Neural cell (in vitro differentiated cells): ENCODE results near the gene BLOC1S4. TPM values are rescaled to one million over a fixed set of nuclear protein-coding genes. Genes with fewer than 3 reads are reported as not detected.
"Not testable (repeated sequence)": the region's sequence is repeated elsewhere in the genome, so short reads cannot be mapped to it uniquely, and the experiment has no call there.

Experiments
- H2AFZ ChIP-seq: fragments of 200-600, 300-800 bp; sonication (generic), shearing (Covaris generic); 2 replicates; pipeline ENCODE4 v1.6.0; 2014; ENCODE audit warnings: low read depth, mild to moderate bottlenecking, antibody characterized with exemption, low read length, moderate library complexity
- H3F3A ChIP-seq: fragments of 200-600 bp; shearing (Covaris generic); 2 replicates; pipeline ENCODE4 v1.6.1; 2016; ENCODE audit warnings: mild to moderate bottlenecking, moderate library complexity, mixed read lengths, antibody characterized with exemption, low read length; ENCODE audit not compliant: insufficient read depth, poor library complexity, severe bottlenecking
- H3K27ac ChIP-seq: fragments of 200-600, 300-800 bp; sonication (generic), shearing (Covaris generic); 2 replicates; pipeline ENCODE4 v1.5.1; 2014; ENCODE audit warnings: mild to moderate bottlenecking, low read length, moderate library complexity
- H3K27me3 ChIP-seq: fragments of 300-800, 200-600 bp; sonication (generic), shearing (Covaris generic); 2 replicates; pipeline ENCODE4 v1.6.0; 2014; ENCODE audit warnings: mild to moderate bottlenecking, low read depth, low read length, moderate library complexity; ENCODE audit not compliant: insufficient read depth
- H3K36me3 ChIP-seq: fragments of 300-800, 200-600 bp; sonication (generic), shearing (Covaris generic); 2 replicates; pipeline ENCODE4 v1.5.1; 2014; ENCODE audit warnings: mild to moderate bottlenecking, antibody characterized with exemption, low read length, moderate library complexity; ENCODE audit not compliant: insufficient read depth
- H3K4me2 ChIP-seq: fragments of 300-800, 200-600 bp; sonication (generic), shearing (Covaris generic); 2 replicates; pipeline ENCODE4 v1.6.0; 2014; ENCODE audit warnings: mild to moderate bottlenecking, low read length
- H3K4me3 ChIP-seq: fragments of 300-800, 200-600 bp; sonication (generic), shearing (Covaris generic); 2 replicates; pipeline ENCODE4 v1.5.1; 2014; ENCODE audit warnings: mild to moderate bottlenecking, low read length, moderate library complexity
- H3K79me2 ChIP-seq: fragments of 200-600 bp; shearing (Covaris generic); replicated peaks from 2 replicates; pipeline ENCODE4 v1.6.0; 2014; ENCODE audit warnings: mild to moderate bottlenecking, low read length, moderate library complexity; ENCODE audit not compliant: insufficient read depth
- H3K9ac ChIP-seq: fragments of 300-800, 200-600 bp; sonication (generic), shearing (Covaris generic); 2 replicates; pipeline ENCODE4 v1.6.1; 2016; ENCODE audit warnings: mild to moderate bottlenecking, low read length, mixed read lengths
- H3K9me2 ChIP-seq: fragments of 200-600 bp; shearing (Covaris generic); 2 replicates; pipeline ENCODE4 v1.6.1; 2016; ENCODE audit warnings: mild to moderate bottlenecking, low read length, mixed read lengths; ENCODE audit not compliant: insufficient read depth
- H3K9me3 ChIP-seq: fragments of 200-600, 300-800 bp; sonication (generic), shearing (Covaris generic); 2 replicates; pipeline ENCODE4 v1.6.1; 2016; ENCODE audit warnings: mild to moderate bottlenecking, mixed run types, low read length, moderate library complexity, mixed read lengths
- H4K20me1 ChIP-seq: fragments of 200-600 bp; shearing (Covaris generic); 2 replicates; pipeline ENCODE4 v1.6.1; 2016; ENCODE audit warnings: mild to moderate bottlenecking, mixed run types; ENCODE audit not compliant: insufficient read depth
- CTCF ChIP-seq: fragments of 450-650 bp; IDR thresholded peaks from 2 replicates; pipeline ENCODE4 v1.5.1; 2014; ENCODE audit warnings: antibody characterized with exemption, mild to moderate bottlenecking, moderate library complexity; ENCODE audit not compliant: poor library complexity, severe bottlenecking
- EP300 ChIP-seq: fragments of 450-650 bp; conservative IDR thresholded peaks from 2 replicates; pipeline ENCODE4 v1.6.1; 2014; ENCODE audit warnings: antibody characterized with exemption, mild to moderate bottlenecking, moderate library complexity; ENCODE audit not compliant: poor library complexity, severe bottlenecking
- EZH2 ChIP-seq: fragments of 200-600, 300-800 bp; shearing (Covaris generic), sonication (generic); IDR thresholded peaks from 2 replicates; pipeline ENCODE4 v1.6.1; 2014; ENCODE audit warnings: antibody characterized with exemption, low read length, borderline replicate concordance, mild to moderate bottlenecking; ENCODE audit not compliant: insufficient read depth, poor library complexity, severe bottlenecking
- MXI1 ChIP-seq: fragments of 450-650 bp; conservative IDR thresholded peaks from 2 replicates; pipeline ENCODE4 v1.6.1; 2014; ENCODE audit warnings: antibody characterized with exemption, mild to moderate bottlenecking; ENCODE audit not compliant: poor library complexity, severe bottlenecking
- POLR2AphosphoS5 ChIP-seq: IDR thresholded peaks from 2 replicates; pipeline ENCODE4 v1.6.1; 2012
- RAD21 ChIP-seq: fragments of 450-650 bp; conservative IDR thresholded peaks from 2 replicates; pipeline ENCODE4 v1.6.1; 2014; ENCODE audit warnings: antibody characterized with exemption, mild to moderate bottlenecking, moderate library complexity
- REST ChIP-seq: IDR thresholded peaks from 2 replicates; pipeline ENCODE4 v1.6.1; 2012; ENCODE audit warnings: borderline replicate concordance
- SMC3 ChIP-seq: fragments of 450-650 bp; conservative IDR thresholded peaks from 2 replicates; pipeline ENCODE4 v1.6.1; 2014; ENCODE audit warnings: antibody characterized with exemption, mild to moderate bottlenecking, moderate library complexity; ENCODE audit not compliant: poor library complexity
- TAF1 ChIP-seq: IDR thresholded peaks from 2 replicates; pipeline ENCODE4 v1.6.1; 2012; ENCODE audit warnings: low read depth
- polyA plus RNA-seq: library from polyadenylated mRNA; depleted of rRNA; stranded (reverse); fragments of >200 nt; gene quantifications from 2 replicates; pipeline ENCODE4 v1.2.3, GENCODE V29; 2014

BLOC1S4 gene
- polyA plus RNA-seq, 1 donor from 2014 or later: 21.2 TPM

GRCh38 chr4:6673191-6673659, 42.7 kb upstream of the BLOC1S4 start:
- not testable (repeated sequence) for H3K9me3 ChIP-seq, H3K9me2 ChIP-seq, H3F3A ChIP-seq, H3K4me2 ChIP-seq, H4K20me1 ChIP-seq, H3K79me2 ChIP-seq, H3K27me3 ChIP-seq, H3K36me3 ChIP-seq
- H2AFZ ChIP-seq: peak overlapping the region; percentile 65
- H3K27ac ChIP-seq: peak overlapping the region; percentile 79
- H3K4me3 ChIP-seq: peak overlapping the region; percentile 91
- H3K9ac ChIP-seq: peak overlapping the region; percentile 59

- H3K27ac ChIP-seq: peak overlapping the region; percentile 79
- H3K9me3 ChIP-seq: no peaks in the 10 kb centered on the region
- peaks cover 8% of the 10 kb centered on the region for H3K79me2 ChIP-seq
- peak overlapping the region; percentile 59 for H3K9ac ChIP-seq
- H3F3A ChIP-seq: no peaks in the 10 kb centered on the region
- peak overlapping the region; percentile 65 for H2AFZ ChIP-seq
- no peaks in the 10 kb centered on the region for H3K36me3 ChIP-seq
- H3K9me2 ChIP-seq: no peaks in the 10 kb centered on the region
- H4K20me1 ChIP-seq: no peaks in the 10 kb centered on the region
- H3K27me3 ChIP-seq: no peaks in the 10 kb centered on the region
- peak; percentile 98 for TF ChIP-seq MXI1
- TF ChIP-seq RAD21: peak; percentile 20
- TF ChIP-seq SMC3: no peak
- TF ChIP-seq REST: no peak
- TF ChIP-seq EZH2: no peak
- peak; percentile 79 for TF ChIP-seq POLR2AphosphoS5
- TF ChIP-seq CTCF: no peak
- TF ChIP-seq TAF1: no peak
- TF ChIP-seq EP300: no peak
- peak overlapping the region; percentile 92 for H3K4me2 ChIP-seq
- peak overlapping the region; percentile 91 for H3K4me3 ChIP-seq
Observed at GRCh38 chr4:6673660-6674499, 42.1 kb upstream of the BLOC1S4 start.
